ENCODE results near the gene C19orf25.

DNA sequence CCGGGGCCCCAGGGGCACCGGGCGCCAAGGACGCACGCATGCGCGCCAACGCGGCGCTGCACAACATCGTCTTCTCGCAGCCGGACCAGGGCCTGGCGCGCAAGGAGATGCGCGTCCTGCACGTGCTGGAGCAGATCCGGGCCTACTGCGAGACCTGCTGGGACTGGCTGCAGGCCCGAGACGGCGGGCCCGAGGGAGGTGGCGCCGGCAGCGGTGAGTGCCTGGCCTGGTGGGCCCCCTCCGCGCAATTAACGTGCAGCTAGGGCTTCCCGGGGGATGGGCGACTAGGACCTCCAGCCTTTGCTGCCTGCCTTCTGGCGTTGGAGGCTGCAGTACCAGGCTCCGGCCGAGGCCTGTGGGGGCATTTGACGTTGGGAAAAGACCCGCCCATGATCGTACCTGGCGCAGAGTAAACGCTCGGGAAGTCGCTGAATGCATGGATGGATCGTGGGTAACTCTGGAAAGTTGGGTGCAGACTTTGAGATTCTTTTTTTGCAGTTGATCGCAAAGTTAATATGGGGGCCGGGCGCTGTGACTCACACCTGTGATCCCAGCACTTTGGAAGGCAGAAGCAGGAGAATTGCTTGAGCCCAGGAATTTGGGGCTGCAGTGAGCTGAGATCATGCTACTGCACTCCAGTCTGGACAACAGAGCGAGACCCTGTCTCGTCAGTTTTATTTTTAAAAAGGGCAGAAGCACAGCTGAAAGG is 21.8 kb downstream of the C19orf25 start:
- TF ChIP-seq ZNF274 (IDR thresholded peaks at IDR 0.05; ENCODE audit: low read depth, low read length) (no peak), YY1 (IDR thresholded peaks at IDR 0.05; ENCODE audit: insufficient read depth, insufficient read length) (no peak)

Data from NT2/D1 (cell line).